HG03280 (cell line): ENCODE results near the gene PTGFR.

Experiments used
- ATAC-seq: cut with Tn5 transposase; IDR thresholded peaks from one replicate; pipeline ENCODE4 v1.9.1; 2021; ENCODE audit warnings: mild to moderate bottlenecking, moderate library complexity; ENCODE audit not compliant: unreplicated experiment

Gene PTGFR

GRCh38 chr1:78586572-78586971 lies 95.8 kb downstream of the PTGFR start:
- no peak for ATAC-seq

- no peak for ATAC-seq
Observed at GRCh38 chr1:78587211-78587610, 96.4 kb downstream of the PTGFR start.
